Calu3 (cell line): ENCODE results near the gene ZNF629. TPM values are rescaled to one million over a fixed set of nuclear protein-coding genes. Genes with fewer than 3 reads are reported as not detected.
A peak's percentile ranks its signal among the peaks of the same experiment; 100 is the strongest.

ENCODE experiments used
- BruUV-seq: library from RNA; stranded (reverse); fragments of 400-500 nt; replicated peaks from 2 replicates; lab custom pipeline; 2021; lab: Mats Ljungman, UMichigan
- CTCF ChIA-PET: fragments of 300-600 bp; sonication (Branson Sonifier 250); formaldehyde crosslinking; loops from one replicate; lab custom pipeline; 2022; ENCODE audit warnings: antibody characterized with exemption; lab: Charles Lee
- DNase-seq: peaks from one replicate; pipeline ENCODE4 v3.0.0; 2022
- H3K27ac Mint-ChIP-seq: one replicate; pipeline ENCODE4 v1.8.0; 2022; ENCODE audit warnings: mixed read lengths; ENCODE audit not compliant: unreplicated experiment
- H3K27me3 Mint-ChIP-seq: one replicate; pipeline ENCODE4 v1.8.0; 2022; ENCODE audit warnings: mixed read lengths; ENCODE audit not compliant: unreplicated experiment
- H3K36me3 Mint-ChIP-seq: one replicate; pipeline ENCODE4 v1.8.0; 2022; ENCODE audit warnings: mild to moderate bottlenecking, moderate library complexity, mixed read lengths; ENCODE audit not compliant: insufficient read depth, unreplicated experiment
- H3K4me1 Mint-ChIP-seq: one replicate; pipeline ENCODE4 v1.8.0; 2022; ENCODE audit warnings: mild to moderate bottlenecking, low read depth, mixed read lengths; ENCODE audit not compliant: unreplicated experiment
- H3K4me3 Mint-ChIP-seq: one replicate; pipeline ENCODE4 v1.8.0; 2022; ENCODE audit warnings: mild to moderate bottlenecking, low read depth, moderate library complexity, mixed read lengths; ENCODE audit not compliant: unreplicated experiment
- H3K9me3 Mint-ChIP-seq: one replicate; pipeline ENCODE4 v1.8.0; 2022; ENCODE audit warnings: low read depth, mixed read lengths; ENCODE audit not compliant: unreplicated experiment
- CTCF ChIP-seq: fragments of 200-600 bp; IDR thresholded peaks from one replicate; pipeline ENCODE4 v1.8.0; 2022; ENCODE audit warnings: antibody characterized with exemption; ENCODE audit not compliant: unreplicated experiment
- intact Hi-C: fragments of 100-400 bp; cut with micrococcal nuclease; formaldehyde crosslinking; loops from one replicate; pipeline ENCODE4 v1.10.0; 2022; ENCODE audit not compliant: unreplicated experiment
- total RNA-seq: library from RNA; stranded (reverse); gene quantifications from 2 replicates; pipeline ENCODE4 v1.2.3, GENCODE V29; 2022

Gene ZNF629
- total RNA-seq, 1 experiment from 2014 or later, result 29.9 TPM

GRCh38 chr16:30794634-30795033, 7.6 kb upstream of the ZNF629 start:
- no peaks in the 10 kb centered on the region for H3K4me1 Mint-ChIP-seq
- H3K9me3 Mint-ChIP-seq, result no peaks in the 10 kb centered on the region
- H3K36me3 Mint-ChIP-seq, result no peaks in the 10 kb centered on the region
- H3K27ac Mint-ChIP-seq, result no peak overlapping the region
- peaks cover 16% of the 10 kb centered on the region for H3K27me3 Mint-ChIP-seq
- BruUV-seq, result no TSS peak
- CTCF ChIA-PET, result no interaction called here
- no peak for TF ChIP-seq CTCF
- intact Hi-C loops, result no loop called here
- no peak overlapping the region for H3K4me3 Mint-ChIP-seq
- DNase-seq, result no peak

GRCh38 chr16:30793508-30794069, 6.6 kb upstream of the ZNF629 start:
- Mint-ChIP-seq H3K4me1 (no peaks in the 10 kb centered on the region), H3K4me3 (no peak overlapping the region), H3K36me3 (no peaks in the 10 kb centered on the region), H3K27me3 (peaks cover 16% of the 10 kb centered on the region), H3K27ac (no peak overlapping the region), H3K9me3 (no peaks in the 10 kb centered on the region)
- no peak for TF ChIP-seq CTCF
- CTCF ChIA-PET, result no interaction called here
- BruUV-seq, result no TSS peak
- DNase-seq, result no peak
- intact Hi-C loops, result no loop called here

GRCh38 chr16:30787613-30788378, 791 bp upstream of the ZNF629 start:
- DNase-seq, result no peak
- no peaks in the 10 kb centered on the region for H3K27me3 Mint-ChIP-seq
- peaks cover 23% of the 10 kb centered on the region for H3K4me1 Mint-ChIP-seq
- BruUV-seq, result no TSS peak
- H3K4me3 Mint-ChIP-seq, result peak overlapping the region; percentile 88
- no peak for TF ChIP-seq CTCF
- intact Hi-C loops, result loop anchor here (2.0 to 5.0 kb wide), 2 partner anchors 17 to 90 kb away; no protein-coding TSS in a partner anchor
- H3K27ac Mint-ChIP-seq, result peak overlapping the region; percentile 87
- CTCF ChIA-PET, result interaction anchor here (1.0 to 2.5 kb wide), 3 partner anchors 18 to 887 kb away, joined by 3 to 14 read pairs (median 4); partner anchors contain the start of gene ASPHD1
- H3K36me3 Mint-ChIP-seq, result peaks cover 42% of the 10 kb centered on the region
- no peaks in the 10 kb centered on the region for H3K9me3 Mint-ChIP-seq

- Mint-ChIP-seq H3K4me1 (peaks cover 23% of the 10 kb centered on the region), H3K36me3 (peaks cover 56% of the 10 kb centered on the region), H3K27ac (peak overlapping the region; percentile 73), H3K9me3 (no peaks in the 10 kb centered on the region), H3K27me3 (no peaks in the 10 kb centered on the region), H3K4me3 (peak overlapping the region; percentile 88)
- intact Hi-C loops, result loop anchor here (2.0 to 5.0 kb wide), 2 partner anchors 18 to 91 kb away; no protein-coding TSS in a partner anchor
- CTCF ChIA-PET, result interaction anchor here (0.6 to 2.5 kb wide), 4 partner anchors 10 to 886 kb away, joined by 3 to 14 read pairs (median 4); partner anchors contain the start of gene ASPHD1
- BruUV-seq, result no TSS peak
- no peak for TF ChIP-seq CTCF
- peak; percentile 66 for DNase-seq
These were observed 680 bp downstream of the ZNF629 start for GRCh38 chr16:30786115-30786935.
